OCI-LY7 (cell line): ENCODE results near the gene RETNLB. TPM values are rescaled to one million over a fixed set of nuclear protein-coding genes. Genes with fewer than 3 reads are reported as not detected.

ENCODE experiments used
- BruUV-seq: library from RNA; stranded (reverse); fragments of 400-500 nt; replicated peaks from 2 replicates; lab custom pipeline; 2021; lab: Mats Ljungman, UMichigan
- CTCF ChIA-PET: fragments of 300-600 bp; sonication (Branson Sonifier 250); formaldehyde crosslinking; loops from one replicate; lab custom pipeline; 2022; ENCODE audit warnings: antibody characterized with exemption; ENCODE audit not compliant: unreplicated experiment; lab: Charles Lee
- POLR2A ChIA-PET: fragments of 300-600 bp; sonication (Branson Sonifier 250); formaldehyde crosslinking; loops from one replicate; lab custom pipeline; 2022; ENCODE audit warnings: antibody characterized with exemption; lab: Charles Lee
- DNase-seq: peaks from one replicate; pipeline ENCODE4 v3.0.0-alpha.2; 2015; ENCODE audit warnings: low spot score
- H2AFZ ChIP-seq: fragments of 200-600 bp; sonication (generic), shearing (Covaris generic); 2 replicates; pipeline ENCODE4 v1.6.1; 2014; ENCODE audit warnings: mild to moderate bottlenecking, antibody characterized with exemption, low read length, moderate library complexity
- H3K27ac ChIP-seq: fragments of 200-600 bp; sonication (generic); 2 replicates; pipeline ENCODE4 v1.5.1; 2014; ENCODE audit warnings: mixed run types, low read depth, mild to moderate bottlenecking, moderate library complexity, low read length, inconsistent platforms; ENCODE audit not compliant: poor library complexity, severe bottlenecking
- H3K36me3 ChIP-seq: fragments of 200-600 bp; sonication (generic); 2 replicates; pipeline ENCODE4 v1.6.1; 2014; ENCODE audit warnings: mild to moderate bottlenecking, antibody characterized with exemption, low read length, moderate library complexity, mixed read lengths; ENCODE audit not compliant: insufficient read depth
- H3K4me1 ChIP-seq: fragments of 200-600 bp; sonication (generic); 2 replicates; pipeline ENCODE4 v1.5.1; 2014; ENCODE audit warnings: mild to moderate bottlenecking, low read length; ENCODE audit not compliant: insufficient read depth, poor library complexity, severe bottlenecking
- H3K4me2 ChIP-seq: fragments of 200-600 bp; sonication (generic); 2 replicates; pipeline ENCODE4 v1.6.1; 2014; ENCODE audit warnings: mild to moderate bottlenecking, low read length
- H3K4me3 ChIP-seq: fragments of 200-600 bp; sonication (generic); 2 replicates; pipeline ENCODE4 v1.5.1; 2014; ENCODE audit warnings: mild to moderate bottlenecking, low read depth, low read length; ENCODE audit not compliant: poor library complexity, severe bottlenecking
- H3K79me2 ChIP-seq: fragments of 200-600 bp; sonication (generic); 2 replicates; pipeline ENCODE4 v1.6.1; 2016; ENCODE audit warnings: low read depth, mild to moderate bottlenecking, low read length, moderate library complexity, mixed read lengths; ENCODE audit not compliant: insufficient read depth
- H3K9me2 ChIP-seq: fragments of 200-600 bp; sonication (generic); 2 replicates; pipeline ENCODE4 v1.6.1; 2016; ENCODE audit warnings: mild to moderate bottlenecking, low read length, mixed read lengths; ENCODE audit not compliant: insufficient read depth
- H3K9me3 ChIP-seq: fragments of 200-600 bp; sonication (generic); 2 replicates; pipeline ENCODE4 v1.6.1; 2014; ENCODE audit warnings: mild to moderate bottlenecking, mixed run types, low read length, mixed read lengths
- H4K20me1 ChIP-seq: fragments of 200-600 bp; sonication (generic); 2 replicates; pipeline ENCODE4 v1.6.1; 2014; ENCODE audit warnings: mild to moderate bottlenecking, antibody characterized with exemption, low read length, moderate library complexity, mixed read lengths; ENCODE audit not compliant: insufficient read depth
- EZH2phosphoT487 ChIP-seq: fragments of 200-600 bp; sonication (generic); IDR thresholded peaks from 2 replicates; pipeline ENCODE4 v1.6.1; 2018; ENCODE audit warnings: low read depth, borderline replicate concordance, mild to moderate bottlenecking, mixed run types, antibody characterized with exemption, low read length, moderate library complexity, mixed read lengths
- intact Hi-C: fragments of 100-400 bp; cut with micrococcal nuclease; formaldehyde crosslinking; loops from one replicate; pipeline ENCODE4 v1.10.0; 2022; ENCODE audit not compliant: unreplicated experiment
- total RNA-seq, 2 experiments: library from RNA; depleted of rRNA in 1 of 2; stranded (reverse); fragments of >200 nt in 1 of 2; shearing (Covaris generic) in 1 of 2; gene quantifications; 2 replicates each; pipeline ENCODE4 v1.2.3, GENCODE V29; 2014 to 2022
- TF ChIP-seq, protein P1 (sequence below): fragments of 200-600 bp; sonication (generic); conservative IDR thresholded peaks from 2 replicates; pipeline ENCODE4 v1.5.1; 2014; ENCODE audit warnings: mild to moderate bottlenecking, antibody characterized with exemption, low read length, moderate library complexity, mixed read lengths

The RETNLB gene
- total RNA-seq, 2 experiments from 2014 or later = not detected

DNA sequence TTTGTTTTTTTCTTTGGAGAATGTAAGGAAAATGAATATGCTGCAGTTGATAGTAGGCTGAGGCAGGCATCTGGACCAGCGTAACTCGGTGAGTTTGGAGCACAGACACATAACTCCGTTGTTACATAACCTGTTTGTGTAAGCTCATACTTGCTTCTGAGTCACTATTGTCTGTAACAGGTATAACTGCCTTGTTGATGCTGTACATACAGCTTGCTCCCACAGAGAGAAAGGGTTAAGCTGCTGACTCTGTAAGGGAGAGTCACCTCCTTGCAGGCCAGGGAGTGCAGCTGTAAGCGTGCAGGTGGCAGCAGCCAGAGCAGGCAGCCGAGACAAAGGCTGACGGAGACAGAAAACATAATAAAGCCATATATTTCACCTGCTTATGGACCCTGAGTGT lies 20.4 kb downstream of the RETNLB start:
- H3K4me2 ChIP-seq = no peak overlapping the region
- ChIA-PET CTCF (no interaction called here), POLR2A (no interaction called here)
- no peaks in the 10 kb centered on the region for H4K20me1 ChIP-seq
- no peaks in the 10 kb centered on the region for H3K4me1 ChIP-seq
- H3K9me3 ChIP-seq = no peaks in the 10 kb centered on the region
- TF ChIP-seq, protein P1, sequence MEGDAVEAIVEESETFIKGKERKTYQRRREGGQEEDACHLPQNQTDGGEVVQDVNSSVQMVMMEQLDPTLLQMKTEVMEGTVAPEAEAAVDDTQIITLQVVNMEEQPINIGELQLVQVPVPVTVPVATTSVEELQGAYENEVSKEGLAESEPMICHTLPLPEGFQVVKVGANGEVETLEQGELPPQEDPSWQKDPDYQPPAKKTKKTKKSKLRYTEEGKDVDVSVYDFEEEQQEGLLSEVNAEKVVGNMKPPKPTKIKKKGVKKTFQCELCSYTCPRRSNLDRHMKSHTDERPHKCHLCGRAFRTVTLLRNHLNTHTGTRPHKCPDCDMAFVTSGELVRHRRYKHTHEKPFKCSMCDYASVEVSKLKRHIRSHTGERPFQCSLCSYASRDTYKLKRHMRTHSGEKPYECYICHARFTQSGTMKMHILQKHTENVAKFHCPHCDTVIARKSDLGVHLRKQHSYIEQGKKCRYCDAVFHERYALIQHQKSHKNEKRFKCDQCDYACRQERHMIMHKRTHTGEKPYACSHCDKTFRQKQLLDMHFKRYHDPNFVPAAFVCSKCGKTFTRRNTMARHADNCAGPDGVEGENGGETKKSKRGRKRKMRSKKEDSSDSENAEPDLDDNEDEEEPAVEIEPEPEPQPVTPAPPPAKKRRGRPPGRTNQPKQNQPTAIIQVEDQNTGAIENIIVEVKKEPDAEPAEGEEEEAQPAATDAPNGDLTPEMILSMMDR = no peak
- TF ChIP-seq EZH2phosphoT487 = no peak
- no TSS peak for BruUV-seq
- H2AFZ ChIP-seq = no peak overlapping the region
- DNase-seq = no peak
- no peaks in the 10 kb centered on the region for H3K79me2 ChIP-seq
- no peaks in the 10 kb centered on the region for H3K9me2 ChIP-seq
- intact Hi-C loops = no loop called here
- H3K4me3 ChIP-seq = no peak overlapping the region
- no peak overlapping the region for H3K27ac ChIP-seq
- no peaks in the 10 kb centered on the region for H3K36me3 ChIP-seq

DNA sequence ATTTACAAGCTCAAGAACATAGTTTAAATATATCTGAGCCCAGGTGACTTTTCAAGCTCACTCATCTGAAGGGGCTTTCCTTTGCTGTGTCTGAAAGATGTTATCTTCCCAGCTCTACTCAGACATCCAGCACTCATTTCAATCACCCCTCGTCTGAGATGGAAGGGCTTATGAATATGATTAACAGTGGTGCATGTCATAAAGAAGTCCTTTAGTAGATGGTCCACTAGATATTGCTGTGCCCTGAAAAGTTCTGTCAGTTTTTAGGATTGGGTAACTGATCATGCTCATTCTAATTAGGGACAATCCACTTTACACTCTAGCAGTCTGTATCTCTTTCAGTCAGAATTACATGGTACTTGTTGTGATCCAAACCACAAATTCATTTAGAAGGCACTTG lies 28.3 kb downstream of the RETNLB start:
- no peaks in the 10 kb centered on the region for H3K4me1 ChIP-seq
- H3K9me3 ChIP-seq = no peaks in the 10 kb centered on the region
- no peaks in the 10 kb centered on the region for H3K79me2 ChIP-seq
- TF ChIP-seq, protein P1 = no peak
- no TSS peak for BruUV-seq
- H3K9me2 ChIP-seq = no peaks in the 10 kb centered on the region
- DNase-seq = no peak
- CTCF ChIA-PET = no interaction called here
- H3K36me3 ChIP-seq = no peaks in the 10 kb centered on the region
- intact Hi-C loops = no loop called here
- no peaks in the 10 kb centered on the region for H4K20me1 ChIP-seq
- H3K4me2 ChIP-seq = no peak overlapping the region
- H3K4me3 ChIP-seq = no peak overlapping the region
- no peak overlapping the region for H3K27ac ChIP-seq
- POLR2A ChIA-PET = interaction anchor here (0.7 kb wide), 1 partner anchor 12 kb away, joined by 3 read pairs; no protein-coding TSS in a partner anchor
- H2AFZ ChIP-seq = no peak overlapping the region

DNA sequence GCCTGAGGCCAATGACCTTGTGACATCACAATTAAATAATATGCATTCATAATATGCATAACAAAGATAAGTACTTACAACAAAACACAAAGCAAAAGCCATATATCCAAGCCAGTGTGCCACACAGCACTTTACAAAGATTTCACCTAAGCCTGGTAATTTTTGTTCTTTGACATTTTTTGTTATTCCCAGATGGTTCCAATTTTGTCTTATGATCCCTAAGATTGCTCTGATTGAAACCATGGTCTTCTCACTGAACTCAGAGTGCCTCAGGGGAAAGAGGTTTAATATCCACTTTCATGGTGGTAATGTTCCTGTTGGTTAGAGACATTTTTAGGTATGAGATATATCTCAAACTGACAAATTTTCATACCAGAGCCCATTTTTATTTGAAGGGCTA lies 29.1 kb downstream of the RETNLB start:
- Histone ChIP-seq H3K4me3 (no peak overlapping the region), H3K9me3 (no peaks in the 10 kb centered on the region), H3K4me2 (no peak overlapping the region), H3K27ac (no peak overlapping the region), H3K79me2 (no peaks in the 10 kb centered on the region), H2AFZ (no peak overlapping the region), H3K9me2 (no peaks in the 10 kb centered on the region), H4K20me1 (no peaks in the 10 kb centered on the region), H3K4me1 (no peaks in the 10 kb centered on the region), H3K36me3 (no peaks in the 10 kb centered on the region)
- ChIA-PET CTCF (no interaction called here), POLR2A (interaction anchor here (0.6 to 0.7 kb wide), 2 partner anchors 23 to 288 kb away, joined by 3 read pairs; no protein-coding TSS in a partner anchor)
- intact Hi-C loops = no loop called here
- TF ChIP-seq, protein P1 = no peak
- TF ChIP-seq EZH2phosphoT487 = no peak
- no peak for DNase-seq
- BruUV-seq = no TSS peak
